A673 (cell line): ENCODE measurements around the gene HIP1. TPM values are rescaled to one million over a fixed set of nuclear protein-coding genes. Genes with fewer than 3 reads are reported as not detected.
"Not testable (repeated sequence)": the region's sequence is repeated elsewhere in the genome, so short reads cannot be mapped to it uniquely, and the experiment has no call there.

Source experiments
- Bru-seq: library from RNA; stranded (reverse); fragments of 400-500 nt; gene quantifications from one replicate; lab custom pipeline; 2021; lab: Mats Ljungman, UMichigan
- BruChase-seq, 2 experiments: library from RNA; stranded (reverse); fragments of 400-500 nt; gene quantifications; one replicate each; lab custom pipeline; 2021; lab: Mats Ljungman, UMichigan
- BruUV-seq: library from RNA; stranded (reverse); fragments of 400-500 nt; replicated peaks from 2 replicates; lab custom pipeline; 2021; lab: Mats Ljungman, UMichigan
- CTCF ChIA-PET: fragments of 300-600 bp; sonication (Branson Sonifier 250); formaldehyde crosslinking; loops from one replicate; lab custom pipeline; 2022; ENCODE audit warnings: antibody characterized with exemption; lab: Charles Lee
- POLR2A ChIA-PET: fragments of 300-600 bp; sonication (Branson Sonifier 250); formaldehyde crosslinking; loops from one replicate; lab custom pipeline; 2022; ENCODE audit warnings: antibody characterized with exemption; ENCODE audit not compliant: low non-redundant PET; lab: Charles Lee
- DNase-seq: peaks from one replicate; pipeline ENCODE4 v3.0.0-alpha.2; 2015; ENCODE audit warnings: low spot score
- H3K27ac ChIP-seq: fragments of 200-600 bp; sonication (generic); 2 replicates; pipeline ENCODE4 v1.5.1; 2016; ENCODE audit warnings: mixed run types, low read depth, mild to moderate bottlenecking, mixed read lengths, antibody characterized with exemption, low read length; ENCODE audit not compliant: poor library complexity, severe bottlenecking
- H3K27me3 ChIP-seq: fragments of 200-600 bp; sonication (generic); replicated peaks from 2 replicates; pipeline ENCODE4 v1.6.1; 2017; ENCODE audit warnings: mixed run types, low read depth, mild to moderate bottlenecking, mixed read lengths, antibody characterized with exemption, low read length; ENCODE audit not compliant: insufficient read depth, poor library complexity
- H3K36me3 ChIP-seq: fragments of 200-600 bp; sonication (generic); 2 replicates; pipeline ENCODE4 v1.6.1; 2016; ENCODE audit warnings: mixed run types, mild to moderate bottlenecking, mixed read lengths, antibody characterized with exemption, low read length; ENCODE audit not compliant: insufficient read depth, poor library complexity, severe bottlenecking
- H3K4me1 ChIP-seq: fragments of 200-600 bp; sonication (generic); 2 replicates; pipeline ENCODE4 v1.6.1; 2017; ENCODE audit warnings: mixed run types, mild to moderate bottlenecking, mixed read lengths, antibody characterized with exemption, low read length; ENCODE audit not compliant: insufficient read depth, poor library complexity, severe bottlenecking
- H3K4me3 ChIP-seq: fragments of 200-600 bp; sonication (generic); 2 replicates; pipeline ENCODE4 v1.5.1; 2016; ENCODE audit warnings: low read depth, mixed run types, mild to moderate bottlenecking, mixed read lengths, low read length; ENCODE audit not compliant: poor library complexity, severe bottlenecking
- H3K9me3 ChIP-seq: fragments of 200-600 bp; sonication (generic); 2 replicates; pipeline ENCODE4 v1.6.1; 2016; ENCODE audit warnings: mixed run types, low read depth, mild to moderate bottlenecking, mixed read lengths, antibody characterized with exemption, low read length; ENCODE audit not compliant: poor library complexity, severe bottlenecking
- CTCF ChIP-seq: fragments of 300-800, 200-600 bp; sonication (generic); conservative IDR thresholded peaks from 2 replicates; pipeline ENCODE4 v1.5.1; 2017; ENCODE audit warnings: low read depth, mild to moderate bottlenecking, antibody characterized with exemption, low read length, moderate library complexity, mixed read lengths
- EZH2 ChIP-seq: fragments of 200-600 bp; sonication (generic); IDR thresholded peaks from 2 replicates; pipeline ENCODE4 v1.6.1; 2017; ENCODE audit warnings: borderline replicate concordance, low read depth, mild to moderate bottlenecking, mixed read lengths, antibody characterized with exemption, low read length; ENCODE audit not compliant: poor library complexity, severe bottlenecking
- intact Hi-C: fragments of 100-400 bp; cut with micrococcal nuclease; formaldehyde crosslinking; loops from one replicate; pipeline ENCODE4 v1.10.0; 2022; ENCODE audit not compliant: unreplicated experiment
- long read RNA-seq: library from polyadenylated mRNA; stranded (forward); transcript quantifications from one replicate; pipeline ENCODE4 v2.0.0, GENCODE V29; 2022
- total RNA-seq: library from RNA; stranded (reverse); gene quantifications from 2 replicates; pipeline ENCODE4 v1.2.3, GENCODE V29; 2021

Gene HIP1
- total RNA-seq (25.0 and 31.4 TPM in 2 replicates), Bru-seq, nascent RNA (percentile 45 among the genes with signal in this experiment), BruChase-seq, experiment 1, labeled RNA remaining after a 2-hour chase (percentile 49 among the genes with signal in this experiment), BruChase-seq, experiment 2, labeled RNA remaining after a 6-hour chase (percentile 60 among the genes with signal in this experiment)
- long read RNA-seq, partial matches to known transcripts: 1 of 14 reads
- long read RNA-seq, other reads (novel, unspliced or antisense): 13 of 14 reads

- DNase-seq: peak; percentile 30
- TF ChIP-seq CTCF (no peak), EZH2 (no peak)
- no TSS peak for BruUV-seq
- intact Hi-C loops: no loop called here
- Histone ChIP-seq H3K36me3 (no peaks in the 10 kb centered on the region), H3K27me3 (no peaks in the 10 kb centered on the region), H3K9me3 (no peaks in the 10 kb centered on the region), H3K4me1 (peaks cover 19% of the 10 kb centered on the region), H3K27ac (peak within 1 kb of the TSS; percentile 65), H3K4me3 (peak within 1 kb of the TSS; percentile 78)
- ChIA-PET POLR2A (no interaction called here), CTCF (no interaction called here)
These were observed at the start of gene HIP1 for GRCh38 chr7:75738604-75738974. Gene HIP1 (minus strand): TSS chr7:75738941. CDS start chr7:75738920, 21 bp downstream.

GRCh38 chr7:75788154-75788847, 49.6 kb upstream of the HIP1 start:
- H3K27me3 ChIP-seq, intact Hi-C loops, H3K4me1 ChIP-seq, H3K4me3 ChIP-seq, H3K36me3 ChIP-seq, POLR2A ChIA-PET, CTCF ChIA-PET, BruUV-seq, H3K9me3 ChIP-seq, H3K27ac ChIP-seq, DNase-seq: not testable (repeated sequence)

GRCh38 chr7:75783058-75783457, 44.3 kb upstream of the HIP1 start:
- POLR2A ChIA-PET, H3K27ac ChIP-seq, DNase-seq, H3K27me3 ChIP-seq, CTCF ChIA-PET, H3K4me1 ChIP-seq, intact Hi-C loops, H3K36me3 ChIP-seq, H3K4me3 ChIP-seq, BruUV-seq, H3K9me3 ChIP-seq: not testable (repeated sequence)

GRCh38 chr7:75780647-75781273, 42.0 kb upstream of the HIP1 start:
- DNase-seq, H3K36me3 ChIP-seq, POLR2A ChIA-PET, CTCF ChIA-PET, H3K27me3 ChIP-seq, H3K9me3 ChIP-seq, intact Hi-C loops, H3K4me3 ChIP-seq, H3K27ac ChIP-seq, BruUV-seq, H3K4me1 ChIP-seq: not testable (repeated sequence)

GRCh38 chr7:75779516-75779915, 40.8 kb upstream of the HIP1 start:
- CTCF ChIA-PET, H3K4me3 ChIP-seq, BruUV-seq, H3K4me1 ChIP-seq, H3K27ac ChIP-seq, DNase-seq, intact Hi-C loops, H3K27me3 ChIP-seq, H3K36me3 ChIP-seq, H3K9me3 ChIP-seq, POLR2A ChIA-PET: not testable (repeated sequence)

- POLR2A ChIA-PET, H3K36me3 ChIP-seq, DNase-seq, H3K4me3 ChIP-seq, intact Hi-C loops, H3K4me1 ChIP-seq, BruUV-seq, H3K9me3 ChIP-seq, H3K27me3 ChIP-seq, CTCF ChIA-PET, H3K27ac ChIP-seq: not testable (repeated sequence)
These were observed 40.3 kb upstream of the HIP1 start for GRCh38 chr7:75779035-75779434.
